Measurements from ENCODE around the gene SCRN1. TPM values are rescaled to one million over a fixed set of nuclear protein-coding genes. Genes with fewer than 3 reads are reported as not detected.

The SCRN1 gene
- total RNA-seq, 2 experiments from 2014 or later: 12.0 to 12.2 TPM

DNA sequence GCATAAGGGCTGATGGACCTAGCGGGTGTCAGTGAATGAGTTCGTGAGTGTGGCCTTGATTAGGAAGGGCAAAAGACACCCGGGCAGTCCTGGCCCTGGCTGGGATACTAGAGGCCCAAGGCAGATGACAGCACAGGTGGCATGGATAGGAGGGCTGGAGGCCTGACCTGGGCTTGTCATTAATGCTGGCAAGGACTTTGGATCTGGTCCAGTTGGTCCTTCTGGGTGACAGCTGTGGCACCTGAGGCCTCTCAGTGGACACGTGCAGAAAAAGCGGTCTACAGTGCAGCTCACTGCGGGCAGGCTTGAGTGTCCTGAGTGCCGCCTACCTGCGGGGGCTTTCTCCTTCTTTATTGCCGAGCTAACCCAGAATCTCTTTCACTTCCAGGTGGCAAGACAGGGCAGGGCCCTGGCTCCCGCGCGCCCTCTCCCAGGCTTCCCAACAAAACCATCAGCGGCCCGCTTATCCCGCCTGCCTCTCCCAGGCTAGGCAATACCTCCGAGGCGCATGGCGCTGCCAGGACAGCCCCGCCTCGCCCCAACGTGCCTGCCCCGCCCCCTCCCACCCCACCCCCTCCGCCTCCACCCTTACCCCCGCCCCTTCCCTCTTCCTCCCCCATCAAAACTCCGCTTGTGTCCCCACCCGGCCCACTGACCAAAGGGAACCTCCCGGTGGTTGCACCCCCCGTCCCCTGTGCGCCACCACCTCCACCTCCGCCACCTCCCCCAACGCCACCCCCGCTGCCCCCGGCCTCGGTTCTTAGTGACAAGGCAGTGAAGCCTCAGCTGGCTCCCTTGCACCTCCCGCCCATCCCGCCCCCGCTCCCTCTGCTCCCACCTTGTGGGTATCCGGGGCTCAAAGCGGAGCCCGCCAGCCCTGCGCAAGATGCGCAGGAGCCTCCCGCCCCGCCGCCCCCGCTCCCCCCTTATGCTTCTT, 105.9 kb downstream of the SCRN1 start:
- Mint-ChIP-seq H3K27me3 (ENCODE audit: low read depth) (peaks cover 14% of the 10 kb centered on the region), H3K36me3 (ENCODE audit: low read depth) (no peaks in the 10 kb centered on the region), H3K4me3 (no peak overlapping the region), H3K27ac (no peak overlapping the region), H3K4me1 (ENCODE audit: low read depth) (no peaks in the 10 kb centered on the region), H3K9me3 (ENCODE audit: insufficient read depth) (no peaks in the 10 kb centered on the region)
- ChIA-PET POLR2A (no interaction called here), CTCF (interaction anchor here (3.0 kb wide), 1 partner anchor 178 kb away, joined by 7 read pairs; no protein-coding TSS in a partner anchor)
- ATAC-seq: no peak
- no peak for DNase-seq

DNA sequence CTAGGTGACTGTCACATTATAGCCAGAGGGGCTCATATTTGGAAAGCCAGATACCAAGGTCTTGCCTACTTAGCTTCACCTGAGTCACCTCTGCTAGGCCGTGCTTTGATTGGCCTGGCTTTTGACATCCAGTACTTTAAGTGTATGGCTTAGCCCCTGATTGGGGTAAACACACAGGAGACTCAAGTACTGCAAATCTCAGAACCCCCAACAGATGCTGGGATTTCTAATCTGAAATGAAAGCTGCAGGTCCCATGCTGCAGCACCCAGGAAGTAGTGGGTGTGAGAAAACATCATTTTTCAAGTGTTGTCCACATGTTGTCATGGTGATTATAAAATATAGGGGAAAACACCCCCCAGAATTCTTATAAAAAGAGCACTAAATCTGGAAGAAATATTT, 107.1 kb downstream of the SCRN1 start:
- ChIA-PET CTCF (interaction anchor here (1.1 to 3.0 kb wide), 2 partner anchors 179 to 190 kb away, joined by 3 to 7 read pairs; no protein-coding TSS in a partner anchor), POLR2A (no interaction called here)
- Mint-ChIP-seq H3K4me1 (ENCODE audit: low read depth) (no peaks in the 10 kb centered on the region), H3K4me3 (no peak overlapping the region), H3K27me3 (ENCODE audit: low read depth) (peaks cover 19% of the 10 kb centered on the region), H3K27ac (no peak overlapping the region), H3K9me3 (ENCODE audit: insufficient read depth) (no peaks in the 10 kb centered on the region), H3K36me3 (ENCODE audit: low read depth) (no peaks in the 10 kb centered on the region)
- DNase-seq: no peak
- ATAC-seq: no peak

DNA sequence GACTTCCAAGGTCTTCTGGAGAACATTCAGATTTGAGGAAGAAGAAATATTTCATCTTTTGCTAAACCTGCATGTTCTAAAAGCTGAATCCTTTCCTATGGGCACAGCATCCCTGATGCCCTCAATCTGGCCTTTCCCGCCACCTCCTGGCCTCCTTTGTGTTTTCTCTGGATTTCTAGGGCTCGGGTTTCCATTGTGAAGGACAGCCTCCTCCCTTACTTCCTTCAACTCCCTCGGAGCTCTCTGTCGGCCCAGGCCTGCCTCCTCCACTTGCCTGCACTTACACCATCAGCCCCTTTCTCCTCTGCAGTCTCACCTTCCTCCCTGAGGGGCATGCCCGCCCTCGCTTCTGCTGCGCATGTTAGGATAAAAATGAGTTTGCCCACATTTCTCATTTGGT, 107.9 kb downstream of the SCRN1 start:
- no peak for DNase-seq
- Mint-ChIP-seq H3K9me3 (ENCODE audit: insufficient read depth) (no peaks in the 10 kb centered on the region), H3K4me1 (ENCODE audit: low read depth) (no peaks in the 10 kb centered on the region), H3K27ac (no peak overlapping the region), H3K27me3 (ENCODE audit: low read depth) (peaks cover 21% of the 10 kb centered on the region), H3K36me3 (ENCODE audit: low read depth) (no peaks in the 10 kb centered on the region), H3K4me3 (no peak overlapping the region)
- ATAC-seq: no peak
- ChIA-PET CTCF (interaction anchor here (1.1 to 3.0 kb wide), 2 partner anchors 180 to 191 kb away, joined by 3 to 7 read pairs; no protein-coding TSS in a partner anchor), POLR2A (no interaction called here)

DNA sequence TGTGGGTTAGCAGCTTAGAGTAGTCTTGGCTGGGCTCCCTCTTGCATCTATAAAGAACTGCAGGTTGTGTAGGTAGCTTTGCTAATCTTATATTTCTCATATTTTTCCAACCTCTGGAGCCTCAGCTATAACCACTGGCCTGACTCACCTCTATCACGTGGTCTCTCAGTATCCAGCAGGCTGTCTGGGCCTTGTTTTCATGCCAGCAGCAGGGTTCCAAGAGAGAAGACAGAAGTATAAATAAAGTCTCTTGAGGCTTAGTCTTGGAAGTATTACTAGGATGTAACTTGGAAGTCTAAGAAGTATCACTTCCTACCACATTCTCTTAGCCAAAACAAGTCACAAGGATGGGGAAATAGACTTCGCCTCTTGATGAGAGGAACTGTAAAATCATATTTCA, 110.0 kb downstream of the SCRN1 start:
- Mint-ChIP-seq H3K27me3 (ENCODE audit: low read depth) (peaks cover 23% of the 10 kb centered on the region), H3K4me3 (no peak overlapping the region), H3K4me1 (ENCODE audit: low read depth) (no peaks in the 10 kb centered on the region), H3K9me3 (ENCODE audit: insufficient read depth) (no peaks in the 10 kb centered on the region), H3K27ac (no peak overlapping the region), H3K36me3 (ENCODE audit: low read depth) (no peaks in the 10 kb centered on the region)
- ChIA-PET CTCF (interaction anchor here (3.7 to 4.0 kb wide), 2 partner anchors 42 to 183 kb away, joined by 20 to 27 read pairs; no protein-coding TSS in a partner anchor), POLR2A (no interaction called here)
- no peak for DNase-seq
- ATAC-seq: no peak

DNA sequence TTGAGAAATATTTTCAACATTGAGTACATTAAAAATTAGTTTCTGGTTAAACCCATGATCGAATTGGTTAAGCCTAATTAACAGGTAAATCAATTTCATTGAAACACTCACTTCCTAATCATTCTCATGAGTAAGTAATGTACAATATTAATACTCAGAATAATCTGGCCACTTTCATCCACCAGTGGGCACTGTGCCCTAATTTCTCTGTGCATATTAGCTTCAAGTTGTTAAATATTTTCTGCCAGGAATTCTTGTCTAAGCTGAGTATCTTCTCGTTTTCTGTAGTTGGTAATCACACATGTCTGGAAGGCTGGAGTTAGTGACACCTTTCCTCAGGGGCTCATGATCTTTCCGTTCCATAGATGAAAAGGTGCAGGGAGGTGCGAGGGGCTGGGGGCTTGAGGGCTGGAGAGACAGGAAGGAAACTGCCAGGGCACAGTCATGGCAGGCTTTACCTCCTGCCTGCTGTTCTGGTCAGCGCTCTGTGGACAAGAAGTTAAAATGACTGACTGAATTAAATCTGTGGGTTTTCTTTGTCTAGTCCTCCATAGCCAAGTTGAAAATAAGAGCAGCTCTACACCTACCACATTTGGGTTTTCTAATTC, 111.4 kb downstream of the SCRN1 start:
- H3K36me3 Mint-ChIP-seq (ENCODE audit: low read depth): no peaks in the 10 kb centered on the region
- no peak overlapping the region for H3K4me3 Mint-ChIP-seq
- DNase-seq (peak; percentile 34), ATAC-seq (peak; percentile 33)
- CTCF ChIA-PET: interaction anchor here (1.0 to 4.0 kb wide), 4 partner anchors 40 to 195 kb away, joined by 3 to 27 read pairs (median 12); no protein-coding TSS in a partner anchor
- peaks cover 22% of the 10 kb centered on the region for H3K27me3 Mint-ChIP-seq (ENCODE audit: low read depth)
- POLR2A ChIA-PET: no interaction called here
- no peaks in the 10 kb centered on the region for H3K4me1 Mint-ChIP-seq (ENCODE audit: low read depth)
- H3K9me3 Mint-ChIP-seq (ENCODE audit: insufficient read depth): no peaks in the 10 kb centered on the region
- no peak overlapping the region for H3K27ac Mint-ChIP-seq

DNA sequence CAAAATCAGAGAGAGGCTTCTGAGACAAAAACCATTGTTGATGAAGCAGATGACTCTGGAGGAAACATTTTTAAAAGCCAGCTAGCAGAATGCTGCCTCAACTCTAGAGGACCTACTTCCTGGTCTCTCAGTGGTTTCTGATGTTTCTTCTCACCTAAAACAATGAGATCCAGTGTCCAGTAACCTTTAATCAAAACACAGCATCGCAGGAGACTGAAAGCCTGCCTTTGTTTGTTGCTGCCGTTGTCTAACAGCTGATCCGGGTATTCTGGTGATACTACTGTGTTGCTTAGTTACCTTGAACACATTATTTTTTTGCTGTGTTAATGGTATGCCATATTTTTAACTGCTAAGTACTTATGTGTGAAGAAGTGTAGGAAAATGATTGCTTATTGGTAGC, 112.4 kb downstream of the SCRN1 start:
- no peaks in the 10 kb centered on the region for H3K36me3 Mint-ChIP-seq (ENCODE audit: low read depth)

DNA sequence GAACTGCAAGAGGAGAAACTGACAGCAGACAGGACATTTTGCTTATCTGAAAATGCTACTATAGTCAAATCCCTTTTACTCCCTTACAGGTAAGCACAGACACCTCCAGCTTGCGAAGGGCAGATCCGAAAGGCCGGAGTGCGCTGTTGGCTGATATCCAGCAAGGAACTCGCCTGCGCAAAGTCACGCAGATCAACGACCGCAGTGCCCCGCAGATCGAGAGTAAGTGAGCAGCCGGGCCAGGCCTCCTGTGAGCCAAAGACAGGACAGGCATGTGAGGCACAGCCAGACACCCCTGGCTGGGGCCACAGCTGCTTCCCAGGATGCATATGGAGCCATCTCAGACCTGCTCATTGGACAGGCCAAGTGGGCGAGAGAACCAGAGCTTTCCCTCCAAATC, 113.9 kb downstream of the SCRN1 start:
- no peak for DNase-seq
- Mint-ChIP-seq H3K27me3 (ENCODE audit: low read depth) (peaks cover 20% of the 10 kb centered on the region), H3K36me3 (ENCODE audit: low read depth) (no peaks in the 10 kb centered on the region), H3K9me3 (ENCODE audit: insufficient read depth) (no peaks in the 10 kb centered on the region), H3K27ac (no peak overlapping the region), H3K4me3 (no peak overlapping the region), H3K4me1 (ENCODE audit: low read depth) (no peaks in the 10 kb centered on the region)
- CTCF ChIA-PET: interaction anchor here (0.8 to 4.0 kb wide), 2 partner anchors 46 to 186 kb away, joined by 3 to 27 read pairs; no protein-coding TSS in a partner anchor
- no peak for ATAC-seq
- POLR2A ChIA-PET: no interaction called here

More for the DNA sequence above, 112.4 kb downstream of the SCRN1 start:
- H3K9me3 Mint-ChIP-seq (ENCODE audit: insufficient read depth): no peaks in the 10 kb centered on the region
- ChIA-PET CTCF (interaction anchor here (3.7 to 4.0 kb wide), 2 partner anchors 44 to 185 kb away, joined by 20 to 27 read pairs; no protein-coding TSS in a partner anchor), POLR2A (no interaction called here)
- DNase-seq (no peak), ATAC-seq (no peak)
- peaks cover 20% of the 10 kb centered on the region for H3K27me3 Mint-ChIP-seq (ENCODE audit: low read depth)
- H3K4me1 Mint-ChIP-seq (ENCODE audit: low read depth): no peaks in the 10 kb centered on the region
- no peak overlapping the region for H3K4me3 Mint-ChIP-seq
- no peak overlapping the region for H3K27ac Mint-ChIP-seq

DNA sequence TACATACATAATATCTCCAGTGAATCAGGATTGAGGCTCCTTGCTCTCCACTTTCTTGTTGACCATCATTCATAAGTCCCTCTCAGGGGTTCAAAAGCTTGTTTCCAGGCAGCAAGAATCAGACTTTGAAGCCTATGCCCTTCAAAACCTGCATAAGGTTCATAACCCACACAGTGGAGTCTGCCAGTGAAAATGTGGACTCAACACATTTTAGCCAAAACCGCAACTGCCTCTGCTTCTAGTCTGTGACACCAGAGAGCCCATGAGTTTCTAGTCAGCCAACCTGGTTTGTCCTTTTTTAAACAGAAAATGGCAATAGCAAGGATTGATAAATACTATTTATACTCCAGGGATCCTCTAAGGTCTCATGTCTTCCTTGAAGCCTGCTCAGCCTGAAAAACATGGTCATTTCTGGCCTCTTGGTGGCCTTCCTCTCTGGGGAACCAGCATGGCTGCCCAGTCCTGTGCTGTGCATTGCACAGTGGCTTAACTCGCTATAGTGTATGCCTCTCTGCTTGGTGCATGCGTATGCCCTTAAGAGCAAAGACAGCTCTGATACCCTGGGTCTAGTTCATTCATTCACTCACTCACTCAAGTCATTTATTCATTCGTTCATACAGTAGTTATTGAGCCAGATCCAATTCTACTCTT, 115.8 kb downstream of the SCRN1 start:
- ChIA-PET POLR2A (no interaction called here), CTCF (no interaction called here)
- H3K27ac Mint-ChIP-seq: no peak overlapping the region

DNA sequence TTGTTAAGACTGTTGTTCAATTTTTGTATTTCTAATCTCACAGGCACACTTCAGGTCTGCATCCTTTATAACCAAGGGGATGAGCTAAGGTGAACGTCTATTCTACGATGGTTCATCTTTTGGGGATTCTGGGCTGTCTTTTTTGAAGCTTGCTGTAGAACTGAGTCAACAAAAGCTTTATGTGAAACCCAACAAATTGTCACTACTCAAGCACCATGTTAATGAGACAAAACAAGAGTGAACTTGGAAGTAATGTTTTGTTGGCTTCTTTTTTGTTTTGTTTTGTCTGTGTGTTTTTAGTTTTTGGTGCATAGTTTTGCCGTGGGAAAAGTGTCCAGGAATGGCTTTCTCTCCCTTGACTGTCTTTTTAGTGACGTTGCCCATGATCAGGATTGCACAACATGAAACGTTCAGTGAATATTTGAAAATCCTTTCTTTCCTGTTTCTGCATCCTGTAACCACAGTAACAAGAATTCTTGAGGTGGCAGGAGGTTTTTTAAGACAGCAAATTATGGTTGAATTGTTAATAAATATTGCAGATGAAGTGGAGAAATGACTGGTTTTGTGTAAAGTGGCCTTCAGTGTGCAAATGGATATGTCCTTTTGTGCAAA, 117.7 kb downstream of the SCRN1 start:
- H3K27ac Mint-ChIP-seq: no peak overlapping the region
- ATAC-seq (no peak), DNase-seq (no peak)
- ChIA-PET POLR2A (no interaction called here), CTCF (no interaction called here)
- H3K27me3 Mint-ChIP-seq (ENCODE audit: low read depth): peaks cover 13% of the 10 kb centered on the region
- no peaks in the 10 kb centered on the region for H3K4me1 Mint-ChIP-seq (ENCODE audit: low read depth)
- H3K36me3 Mint-ChIP-seq (ENCODE audit: low read depth): no peaks in the 10 kb centered on the region
- H3K4me3 Mint-ChIP-seq: no peak overlapping the region
- no peaks in the 10 kb centered on the region for H3K9me3 Mint-ChIP-seq (ENCODE audit: insufficient read depth)

More for the DNA sequence above, 115.8 kb downstream of the SCRN1 start:
- no peak overlapping the region for H3K4me3 Mint-ChIP-seq
- ATAC-seq: no peak
- H3K27me3 Mint-ChIP-seq (ENCODE audit: low read depth): peaks cover 20% of the 10 kb centered on the region
- no peaks in the 10 kb centered on the region for H3K36me3 Mint-ChIP-seq (ENCODE audit: low read depth)
- no peaks in the 10 kb centered on the region for H3K9me3 Mint-ChIP-seq (ENCODE audit: insufficient read depth)
- no peaks in the 10 kb centered on the region for H3K4me1 Mint-ChIP-seq (ENCODE audit: low read depth)
- no peak for DNase-seq

Data from activated CD8-positive, alpha-beta T cell treated with anti-CD3 and anti-CD28 coated beads, Interleukin-2, amount 10 ng/mL, durations not matched to agents 7 days and 5 days (primary cell).